ENCODE results near the gene BCL2L15. TPM values are rescaled to one million over a fixed set of nuclear protein-coding genes. Genes with fewer than 3 reads are reported as not detected.

BCL2L15 gene
- total and polyA plus RNA-seq, 2 of the 13 experiments (the other 11 are each of a cell fraction or from before 2014, with no cell fraction given), result 0.03 to 0.27 TPM

GRCh38 chr1:113904674-113905434 lies 17.5 kb upstream of the BCL2L15 start, which contains the start of the genes AP4B1 and DCLRE1B (continued):
- peak; percentile 87 for TF ChIP-seq ZNF784 (CRISPR knock-in tag; IDR thresholded peaks at IDR 0.05; ENCODE audit: borderline replicate concordance)
- peak; percentile 98 for TF ChIP-seq KMT2B (CRISPR knock-in tag; IDR thresholded peaks at IDR 0.05)
- TF ChIP-seq SNAPC2 (CRISPR knock-in tag; IDR thresholded peaks at IDR 0.05), result peak; percentile 76; the same call in 1 of the 2 replicates
- TF ChIP-seq ZNF710 (CRISPR knock-in tag; IDR thresholded peaks at IDR 0.05; ENCODE audit: borderline replicate concordance), result peak; percentile 67
- TF ChIP-seq MATR3 (CRISPR knock-in tag; IDR thresholded peaks at IDR 0.05), result no peak
- peak; percentile 43; the same call in 1 of the 2 replicates for TF ChIP-seq ZNF709 (CRISPR knock-in tag; IDR thresholded peaks at IDR 0.05)
- no peak for TF ChIP-seq JUNB (CRISPR knock-in tag; IDR thresholded peaks at IDR 0.05; ENCODE audit: borderline replicate concordance)
- TF ChIP-seq NR2C2 (CRISPR knock-in tag; IDR thresholded peaks at IDR 0.05; ENCODE audit: borderline replicate concordance), result peak; percentile 80; the same call in 1 of the 2 replicates
- TF ChIP-seq HNRNPL (IDR thresholded peaks at IDR 0.05; ENCODE audit: low read depth, low read length), result 0 out of 2 replicates have a peak, but pooled peaks have one; percentile 42
- TF ChIP-seq ZXDC (CRISPR knock-in tag; IDR thresholded peaks at IDR 0.05), result no peak; the same call in 1 of the 2 replicates
- no peak for TF ChIP-seq SMAD9 (CRISPR knock-in tag; IDR thresholded peaks at IDR 0.05)
- TF ChIP-seq ZNF773 (CRISPR knock-in tag; IDR thresholded peaks at IDR 0.05; ENCODE audit: borderline replicate concordance), result no peak
- no peak; a peak in 1 of 4 replicates for TF ChIP-seq MAFK (conservative IDR thresholded peaks at IDR 0.05 in 1 of 2, IDR thresholded peaks at IDR 0.05 in 1 of 2; ENCODE audit: low read length in 2 of 2)
- TF ChIP-seq CENPX (CRISPR knock-in tag; IDR thresholded peaks at IDR 0.05), result no peak
- TF ChIP-seq ZBTB1 (CRISPR knock-in tag; IDR thresholded peaks at IDR 0.05; ENCODE audit: borderline replicate concordance), result no peak
- no peak for TF ChIP-seq ZNF468 (CRISPR knock-in tag; IDR thresholded peaks at IDR 0.05)
- TF ChIP-seq ZNF451 (CRISPR knock-in tag; IDR thresholded peaks at IDR 0.05), result no peak
- peak; percentile 28 for TF ChIP-seq ZEB1 (IDR thresholded peaks at IDR 0.05; ENCODE audit: insufficient replicate concordance, low read depth)
- TF ChIP-seq MLLT10 (CRISPR knock-in tag; IDR thresholded peaks at IDR 0.05), result no peak
- TF ChIP-seq GTF2F1 (IDR thresholded peaks at IDR 0.05; ENCODE audit: low read length), result no peak
- TF ChIP-seq MIXL1 (CRISPR knock-in tag; IDR thresholded peaks at IDR 0.05), result 0 out of 2 replicates have a peak, but pooled peaks have one; percentile 30

Data from HepG2 (cell line).